GM21723 (cell line): Measurements from ENCODE around the gene APBB2.
A peak's percentile ranks its signal among the peaks of the same experiment; 100 is the strongest.

Source experiments
- ATAC-seq: cut with Tn5 transposase; IDR thresholded peaks from one replicate; pipeline ENCODE4 v1.9.1; 2021; ENCODE audit warnings: mild to moderate bottlenecking, moderate library complexity; ENCODE audit not compliant: unreplicated experiment

Gene APBB2

GRCh38 chr4:41214136-41214824 is at the start of gene APBB2:
Gene APBB2, minus strand, starts transcription at chr4:41214542. Its CDS starts 181,288 bp downstream, at chr4:41033254.
- peak; percentile 62 for ATAC-seq

- ATAC-seq, result no peak
Measured at GRCh38 chr4:41262198-41262597, 47.9 kb upstream of the APBB2 start.

GRCh38 chr4:41260116-41260733 is 45.9 kb upstream of the APBB2 start:
- ATAC-seq, result no peak

- no peak for ATAC-seq
Measured at GRCh38 chr4:41258783-41259182, 44.4 kb upstream of the APBB2 start.

GRCh38 chr4:41257906-41258305 is 43.6 kb upstream of the APBB2 start:
- ATAC-seq, result no peak

- peak; percentile 71 for ATAC-seq
Measured at GRCh38 chr4:41257257-41257901, 43.0 kb upstream of the APBB2 start.

GRCh38 chr4:41256740-41257256 is 42.5 kb upstream of the APBB2 start, which contains the start of gene UCHL1:
Gene UCHL1, plus strand, starts transcription at chr4:41256928. Its CDS starts 49 bp downstream, at chr4:41256977.
- ATAC-seq, result peak; percentile 51

- no peak for ATAC-seq
Measured at GRCh38 chr4:41256131-41256739, 41.9 kb upstream of the APBB2 start.

GRCh38 chr4:41245983-41246382 is 31.6 kb upstream of the APBB2 start:
- no peak for ATAC-seq

GRCh38 chr4:41241919-41242318 is 27.6 kb upstream of the APBB2 start:
- no peak for ATAC-seq

- no peak for ATAC-seq
Measured at GRCh38 chr4:41236508-41236907, 22.2 kb upstream of the APBB2 start.

GRCh38 chr4:41236032-41236431 is 21.7 kb upstream of the APBB2 start:
- ATAC-seq, result no peak

GRCh38 chr4:41232856-41233255 is 18.5 kb upstream of the APBB2 start:
- no peak for ATAC-seq

- no peak for ATAC-seq
Measured at GRCh38 chr4:41232406-41232805, 18.1 kb upstream of the APBB2 start.

GRCh38 chr4:41227902-41228301 is 13.6 kb upstream of the APBB2 start:
- ATAC-seq, result no peak

GRCh38 chr4:41221850-41222645 is 7.7 kb upstream of the APBB2 start:
- ATAC-seq, result no peak

- no peak for ATAC-seq
Measured at GRCh38 chr4:41219421-41219950, 5.1 kb upstream of the APBB2 start.

- ATAC-seq, result no peak
Measured at GRCh38 chr4:41218703-41219102, 4.4 kb upstream of the APBB2 start.

- ATAC-seq, result no peak
Measured at GRCh38 chr4:41217374-41217773, 3.0 kb upstream of the APBB2 start.

GRCh38 chr4:41217020-41217333 is 2.6 kb upstream of the APBB2 start:
- ATAC-seq, result no peak
